ENCODE measurements around the gene TASP1. TPM values are rescaled to one million over a fixed set of nuclear protein-coding genes. Genes with fewer than 3 reads are reported as not detected.

The TASP1 gene
- total and polyA plus RNA-seq, 2 donors = 19.9 to 23.3 TPM

- Histone ChIP-seq H3K27ac (ENCODE audit: low read depth in 1 of 2, low read length in 1 of 2) (no peak overlapping the region), H3K4me1 (ENCODE audit: control insufficient read depth in 2 of 2, insufficient read depth in 2 of 2, low read length in 2 of 2) (peaks cover under 1% of the 10 kb centered on the region in 2 donors), H3K27me3 (ENCODE audit: control insufficient read depth in 2 of 2, insufficient read depth in 1 of 2, low read length in 1 of 2) (no peaks in the 10 kb centered on the region), H3K4me3 (ENCODE audit: low read length in 2 of 2) (no peak overlapping the region), H3K36me3 (ENCODE audit: control insufficient read depth in 2 of 2, insufficient read depth in 2 of 2, low read length in 1 of 2) (peaks cover 0 to 8% of the 10 kb centered on the region in 2 donors), H3K9me3 (ENCODE audit: control insufficient read depth in 2 of 2, insufficient read depth in 1 of 2, low read length in 1 of 2) (no peaks in the 10 kb centered on the region)
- DNase-seq (ENCODE audit: low read depth in 6 of 9, low spot score in 9 of 9) = no peak
- 98% methylated on average over 6 of the region's 6 CpGs for WGBS
Observed at GRCh38 chr20:13510837-13511488, 127.8 kb downstream of the TASP1 start.

GRCh38 chr20:13507646-13508045, 131.1 kb downstream of the TASP1 start:
- peaks cover 0 to 6% of the 10 kb centered on the region in 2 donors for H3K36me3 ChIP-seq (ENCODE audit: control insufficient read depth in 2 of 2, insufficient read depth in 2 of 2, low read length in 1 of 2)
- H3K27ac ChIP-seq (ENCODE audit: low read depth in 1 of 2, low read length in 1 of 2) = no peak overlapping the region
- no peak for DNase-seq (ENCODE audit: low read depth in 6 of 9, low spot score in 9 of 9)
- WGBS = 66% methylated on average over 3 of the region's 3 CpGs
- H3K9me3 ChIP-seq (ENCODE audit: control insufficient read depth in 2 of 2, insufficient read depth in 1 of 2, low read length in 1 of 2) = peaks cover 0 to 7% of the 10 kb centered on the region in 2 donors
- H3K27me3 ChIP-seq (ENCODE audit: control insufficient read depth in 2 of 2, insufficient read depth in 1 of 2, low read length in 1 of 2) = no peaks in the 10 kb centered on the region
- H3K4me1 ChIP-seq (ENCODE audit: control insufficient read depth in 2 of 2, insufficient read depth in 2 of 2, low read length in 2 of 2) = no peaks in the 10 kb centered on the region
- H3K4me3 ChIP-seq (ENCODE audit: low read length in 2 of 2) = no peak overlapping the region

- no peak for DNase-seq (ENCODE audit: low read depth in 6 of 9, low spot score in 9 of 9)
Observed at GRCh38 chr20:13501500-13501899, 137.2 kb downstream of the TASP1 start.

GRCh38 chr20:13494019-13494418, 144.7 kb downstream of the TASP1 start:
- Histone ChIP-seq H3K36me3 (ENCODE audit: control insufficient read depth in 2 of 2, insufficient read depth in 2 of 2, low read length in 1 of 2) (peaks cover 3 to 7% of the 10 kb centered on the region in 2 donors), H3K9me3 (ENCODE audit: control insufficient read depth in 2 of 2, insufficient read depth in 1 of 2, low read length in 1 of 2) (peaks cover 0 to 3% of the 10 kb centered on the region in 2 donors), H3K27ac (ENCODE audit: low read depth in 1 of 2, low read length in 1 of 2) (no peak overlapping the region), H3K4me3 (ENCODE audit: low read length in 2 of 2) (no peak overlapping the region), H3K27me3 (ENCODE audit: control insufficient read depth in 2 of 2, insufficient read depth in 1 of 2, low read length in 1 of 2) (no peaks in the 10 kb centered on the region), H3K4me1 (ENCODE audit: control insufficient read depth in 2 of 2, insufficient read depth in 2 of 2, low read length in 2 of 2) (no peaks in the 10 kb centered on the region)
- no peak for DNase-seq (ENCODE audit: low read depth in 6 of 9, low spot score in 9 of 9)

More at GRCh38 chr20:13501500-13501899, 137.2 kb downstream of the TASP1 start:
- Histone ChIP-seq H3K27me3 (ENCODE audit: control insufficient read depth in 2 of 2, insufficient read depth in 1 of 2, low read length in 1 of 2) (no peaks in the 10 kb centered on the region), H3K9me3 (ENCODE audit: control insufficient read depth in 2 of 2, insufficient read depth in 1 of 2, low read length in 1 of 2) (peaks cover 0 to 10% of the 10 kb centered on the region in 2 donors), H3K4me1 (ENCODE audit: control insufficient read depth in 2 of 2, insufficient read depth in 2 of 2, low read length in 2 of 2) (no peaks in the 10 kb centered on the region), H3K36me3 (ENCODE audit: control insufficient read depth in 2 of 2, insufficient read depth in 2 of 2, low read length in 1 of 2) (peaks cover 3 to 6% of the 10 kb centered on the region in 2 donors), H3K4me3 (ENCODE audit: low read length in 2 of 2) (no peak overlapping the region), H3K27ac (ENCODE audit: low read depth in 1 of 2, low read length in 1 of 2) (no peak overlapping the region)
- WGBS = over 99% methylated on average over 3 of the region's 3 CpGs

GRCh38 chr20:13493143-13493542, 145.6 kb downstream of the TASP1 start:
- no peak overlapping the region for H3K27ac ChIP-seq (ENCODE audit: low read depth in 1 of 2, low read length in 1 of 2)
- no peaks in the 10 kb centered on the region for H3K4me1 ChIP-seq (ENCODE audit: control insufficient read depth in 2 of 2, insufficient read depth in 2 of 2, low read length in 2 of 2)

GRCh38 chr20:13492001-13492481, 146.7 kb downstream of the TASP1 start:
- Histone ChIP-seq H3K27ac (ENCODE audit: low read depth in 1 of 2, low read length in 1 of 2) (no peak overlapping the region), H3K9me3 (ENCODE audit: control insufficient read depth in 2 of 2, insufficient read depth in 1 of 2, low read length in 1 of 2) (no peaks in the 10 kb centered on the region), H3K4me3 (ENCODE audit: low read length in 2 of 2) (no peak overlapping the region), H3K27me3 (ENCODE audit: control insufficient read depth in 2 of 2, insufficient read depth in 1 of 2, low read length in 1 of 2) (no peaks in the 10 kb centered on the region), H3K4me1 (ENCODE audit: control insufficient read depth in 2 of 2, insufficient read depth in 2 of 2, low read length in 2 of 2) (no peaks in the 10 kb centered on the region), H3K36me3 (ENCODE audit: control insufficient read depth in 2 of 2, insufficient read depth in 2 of 2, low read length in 1 of 2) (peaks cover 3 to 7% of the 10 kb centered on the region in 2 donors)
- WGBS = 92% methylated on average over 3 of the region's 3 CpGs
- DNase-seq (ENCODE audit: low read depth in 6 of 9, low spot score in 9 of 9) = peak in 1 of 9 donors; percentile 5

More at GRCh38 chr20:13493143-13493542, 145.6 kb downstream of the TASP1 start:
- Histone ChIP-seq H3K4me3 (ENCODE audit: low read length in 2 of 2) (no peak overlapping the region), H3K36me3 (ENCODE audit: control insufficient read depth in 2 of 2, insufficient read depth in 2 of 2, low read length in 1 of 2) (peaks cover 3 to 7% of the 10 kb centered on the region in 2 donors), H3K9me3 (ENCODE audit: control insufficient read depth in 2 of 2, insufficient read depth in 1 of 2, low read length in 1 of 2) (no peaks in the 10 kb centered on the region), H3K27me3 (ENCODE audit: control insufficient read depth in 2 of 2, insufficient read depth in 1 of 2, low read length in 1 of 2) (no peaks in the 10 kb centered on the region)
- no peak for DNase-seq (ENCODE audit: low read depth in 6 of 9, low spot score in 9 of 9)
- WGBS = 48% methylated on average over 2 of the region's 2 CpGs

GRCh38 chr20:13487202-13487601, 151.5 kb downstream of the TASP1 start:
- WGBS = 100% methylated on average over 3 of the region's 3 CpGs
- no peak for DNase-seq (ENCODE audit: low read depth in 6 of 9, low spot score in 9 of 9)
- H3K27me3 ChIP-seq (ENCODE audit: control insufficient read depth in 2 of 2, insufficient read depth in 1 of 2, low read length in 1 of 2) = no peaks in the 10 kb centered on the region
- no peaks in the 10 kb centered on the region for H3K9me3 ChIP-seq (ENCODE audit: control insufficient read depth in 2 of 2, insufficient read depth in 1 of 2, low read length in 1 of 2)
- H3K27ac ChIP-seq (ENCODE audit: low read depth in 1 of 2, low read length in 1 of 2) = no peak overlapping the region
- H3K36me3 ChIP-seq (ENCODE audit: control insufficient read depth in 2 of 2, insufficient read depth in 2 of 2, low read length in 1 of 2) = peaks cover 3 to 8% of the 10 kb centered on the region in 2 donors
- H3K4me1 ChIP-seq (ENCODE audit: control insufficient read depth in 2 of 2, insufficient read depth in 2 of 2, low read length in 2 of 2) = no peaks in the 10 kb centered on the region
- H3K4me3 ChIP-seq (ENCODE audit: low read length in 2 of 2) = no peak overlapping the region

GRCh38 chr20:13486694-13487093, 152.0 kb downstream of the TASP1 start:
- 98% methylated on average over 5 of the region's 5 CpGs for WGBS
- Histone ChIP-seq H3K36me3 (ENCODE audit: control insufficient read depth in 2 of 2, insufficient read depth in 2 of 2, low read length in 1 of 2) (peaks cover 3 to 13% of the 10 kb centered on the region in 2 donors), H3K4me3 (ENCODE audit: low read length in 2 of 2) (no peak overlapping the region), H3K27me3 (ENCODE audit: control insufficient read depth in 2 of 2, insufficient read depth in 1 of 2, low read length in 1 of 2) (no peaks in the 10 kb centered on the region), H3K4me1 (ENCODE audit: control insufficient read depth in 2 of 2, insufficient read depth in 2 of 2, low read length in 2 of 2) (no peaks in the 10 kb centered on the region), H3K27ac (ENCODE audit: low read depth in 1 of 2, low read length in 1 of 2) (no peak overlapping the region), H3K9me3 (ENCODE audit: control insufficient read depth in 2 of 2, insufficient read depth in 1 of 2, low read length in 1 of 2) (no peaks in the 10 kb centered on the region)
- no peak for DNase-seq (ENCODE audit: low read depth in 6 of 9, low spot score in 9 of 9)

GRCh38 chr20:13485576-13485975, 153.2 kb downstream of the TASP1 start:
- no peaks in the 10 kb centered on the region for H3K9me3 ChIP-seq (ENCODE audit: control insufficient read depth in 2 of 2, insufficient read depth in 1 of 2, low read length in 1 of 2)
- peaks cover 3 to 17% of the 10 kb centered on the region in 2 donors for H3K36me3 ChIP-seq (ENCODE audit: control insufficient read depth in 2 of 2, insufficient read depth in 2 of 2, low read length in 1 of 2)
- no peaks in the 10 kb centered on the region for H3K27me3 ChIP-seq (ENCODE audit: control insufficient read depth in 2 of 2, insufficient read depth in 1 of 2, low read length in 1 of 2)
- H3K4me3 ChIP-seq (ENCODE audit: low read length in 2 of 2) = no peak overlapping the region
- no peak for DNase-seq (ENCODE audit: low read depth in 6 of 9, low spot score in 9 of 9)
- no peak overlapping the region for H3K27ac ChIP-seq (ENCODE audit: low read depth in 1 of 2, low read length in 1 of 2)
- WGBS = 98% methylated on average over 3 of the region's 3 CpGs
- no peaks in the 10 kb centered on the region for H3K4me1 ChIP-seq (ENCODE audit: control insufficient read depth in 2 of 2, insufficient read depth in 2 of 2, low read length in 2 of 2)

Data from thymus (tissue), 11 donors.